ENCODE data around the gene NAPSA.

DNA sequence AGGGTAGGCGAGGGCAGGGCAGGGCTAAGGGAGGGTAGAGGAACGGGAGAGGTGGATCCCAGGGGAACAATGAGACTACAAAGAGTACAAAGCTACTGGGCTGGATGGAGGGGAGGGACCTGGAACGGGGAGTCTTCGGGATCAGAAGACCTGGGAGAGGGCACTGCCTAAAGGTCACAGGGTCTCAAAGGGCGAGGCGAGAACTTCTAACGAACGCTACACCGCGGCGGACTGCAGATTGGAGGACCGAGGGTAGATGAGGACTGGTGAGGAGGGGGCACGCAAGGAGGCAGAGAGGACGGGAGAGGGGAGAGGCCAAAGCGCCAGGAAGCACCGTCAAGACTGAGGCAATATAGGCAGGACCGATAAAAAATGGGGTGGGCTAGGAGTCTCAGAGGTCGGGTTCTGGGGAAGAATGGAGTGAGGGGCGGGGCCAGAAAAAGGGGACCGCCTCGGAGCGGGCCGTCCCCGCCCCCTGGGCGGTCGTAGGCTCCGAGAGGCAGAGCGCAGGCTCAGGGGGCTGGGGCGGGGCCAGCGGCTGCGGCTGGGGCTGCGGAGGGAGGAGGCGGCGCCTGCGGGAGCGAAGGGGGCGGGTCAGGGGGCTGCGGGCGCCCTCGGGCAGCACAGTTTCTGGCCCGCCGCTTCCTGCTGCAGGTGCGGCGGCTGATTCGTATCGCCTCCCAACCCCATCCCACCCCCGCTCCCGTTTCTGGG is 34.9 kb downstream of the NAPSA start:
- TF ChIP-seq, protein P1, sequence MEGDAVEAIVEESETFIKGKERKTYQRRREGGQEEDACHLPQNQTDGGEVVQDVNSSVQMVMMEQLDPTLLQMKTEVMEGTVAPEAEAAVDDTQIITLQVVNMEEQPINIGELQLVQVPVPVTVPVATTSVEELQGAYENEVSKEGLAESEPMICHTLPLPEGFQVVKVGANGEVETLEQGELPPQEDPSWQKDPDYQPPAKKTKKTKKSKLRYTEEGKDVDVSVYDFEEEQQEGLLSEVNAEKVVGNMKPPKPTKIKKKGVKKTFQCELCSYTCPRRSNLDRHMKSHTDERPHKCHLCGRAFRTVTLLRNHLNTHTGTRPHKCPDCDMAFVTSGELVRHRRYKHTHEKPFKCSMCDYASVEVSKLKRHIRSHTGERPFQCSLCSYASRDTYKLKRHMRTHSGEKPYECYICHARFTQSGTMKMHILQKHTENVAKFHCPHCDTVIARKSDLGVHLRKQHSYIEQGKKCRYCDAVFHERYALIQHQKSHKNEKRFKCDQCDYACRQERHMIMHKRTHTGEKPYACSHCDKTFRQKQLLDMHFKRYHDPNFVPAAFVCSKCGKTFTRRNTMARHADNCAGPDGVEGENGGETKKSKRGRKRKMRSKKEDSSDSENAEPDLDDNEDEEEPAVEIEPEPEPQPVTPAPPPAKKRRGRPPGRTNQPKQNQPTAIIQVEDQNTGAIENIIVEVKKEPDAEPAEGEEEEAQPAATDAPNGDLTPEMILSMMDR (IDR thresholded peaks at IDR 0.05; ENCODE audit: low read depth, low read length): no peak
- no peak for TF ChIP-seq EZH2phosphoT487 (IDR thresholded peaks at IDR 0.05; ENCODE audit: low read depth)
